GM12878 (cell line): Measurements from ENCODE around the gene TPRX1. TPM values are rescaled to one million over a fixed set of nuclear protein-coding genes. Genes with fewer than 3 reads are reported as not detected.

Experiments used
- ATAC-seq: fragments of 200-7000 bp; cut with Tn5 transposase; 3 replicates; pipeline ENCODE4 v1.9.1; 2020; ENCODE audit warnings: mild to moderate bottlenecking, moderate library complexity
- BruUV-seq: library from RNA; stranded (reverse); fragments of 400-500 nt; replicated peaks from 2 replicates; lab custom pipeline; 2021; lab: Mats Ljungman, UMichigan
- CTCF ChIA-PET: fragments of 300-600 bp; sonication (Branson Sonifier 250); formaldehyde crosslinking; extraction: SDS; loops from one replicate; lab custom pipeline; 2021; ENCODE audit warnings: inconsistent platforms; lab: Yijun Ruan, JAX
- POLR2A ChIA-PET: fragments of 350-600 bp; formaldehyde crosslinking; extraction: SDS; loops from one replicate; lab custom pipeline; 2021; ENCODE audit warnings: inconsistent platforms; lab: Charles Lee
- RAD21 ChIA-PET: fragments of 300-600 bp; sonication (Branson Sonifier 250); formaldehyde crosslinking; loops from one replicate; lab custom pipeline; 2023; ENCODE audit warnings: antibody characterized with exemption; ENCODE audit not compliant: unreplicated experiment; lab: Charles Lee
- SMC1A ChIA-PET: fragments of 300-600 bp; sonication (Branson Sonifier 250); formaldehyde crosslinking; loops from one replicate; lab custom pipeline; 2023; ENCODE audit not compliant: unreplicated experiment, uncharacterized antibody; lab: Charles Lee
- DNase-seq: peaks from one replicate; pipeline ENCODE4 v3.0.0-alpha.2; 2011; ENCODE audit warnings: low read depth, low spot score
- FAIRE-seq: peaks from 3 replicates; lab custom pipeline; 2011; peaks lifted over from hg19 to GRCh38; lab: Jason Lieb, UNC
- H2AFZ ChIP-seq: 2 replicates; pipeline ENCODE4 v1.6.0; 2011; ENCODE audit warnings: low read depth, low read length, control low read depth; ENCODE audit not compliant: control insufficient read depth
- H3K27ac ChIP-seq: 2 replicates; pipeline ENCODE4 v1.5.1; 2011; ENCODE audit warnings: control low read depth; ENCODE audit not compliant: control insufficient read depth, insufficient read depth
- H3K27me3 ChIP-seq, 2 experiments: replicated peaks in 1 of 2; 2 replicates each; pipeline versions ENCODE4 v1.6.0 to v1.6.1; 2011; ENCODE audit warnings: low read length in 1 of 2; ENCODE audit not compliant: control insufficient read depth in 2 of 2, insufficient read depth in 2 of 2
- H3K36me3 ChIP-seq, 2 experiments: 2 replicates each; pipeline ENCODE4 v1.5.1; 2011; ENCODE audit warnings: low read length in 1 of 2; ENCODE audit not compliant: control insufficient read depth in 2 of 2, insufficient read depth in 2 of 2
- H3K4me1 ChIP-seq: 2 replicates; pipeline ENCODE4 v1.6.1; 2011; ENCODE audit warnings: mild to moderate bottlenecking, low read length, moderate library complexity, mixed read lengths; ENCODE audit not compliant: control insufficient read depth, insufficient read depth
- H3K4me2 ChIP-seq: 2 replicates; pipeline ENCODE4 v1.6.0; 2011; ENCODE audit warnings: control low read depth; ENCODE audit not compliant: control insufficient read depth, insufficient read depth
- H3K4me3 ChIP-seq: fragments of 200-600 bp; sonication (generic); 2 replicates; pipeline ENCODE4 v1.5.1; 2016
- H3K79me2 ChIP-seq: 2 replicates; pipeline ENCODE4 v1.6.0; 2011; ENCODE audit warnings: low read length; ENCODE audit not compliant: control insufficient read depth, insufficient read depth
- H3K9ac ChIP-seq: 2 replicates; pipeline ENCODE4 v1.8.0; 2011; ENCODE audit warnings: low read length, control low read depth, mixed read lengths; ENCODE audit not compliant: control insufficient read depth, insufficient read depth
- H3K9me3 ChIP-seq: replicated peaks from 3 replicates; pipeline ENCODE4 v1.5.1; 2011; ENCODE audit warnings: mild to moderate bottlenecking, low read length; ENCODE audit not compliant: control insufficient read depth, insufficient read depth
- H4K20me1 ChIP-seq: 2 replicates; pipeline ENCODE4 v1.6.0; 2011; ENCODE audit not compliant: control insufficient read depth, insufficient read depth
- ATF7 ChIP-seq: fragments of 450-650 bp; IDR thresholded peaks from 2 replicates; pipeline ENCODE4 v1.6.1; 2016; ENCODE audit warnings: low read depth, mild to moderate bottlenecking
- BACH1 ChIP-seq: fragments of 450-650 bp; IDR thresholded peaks from 2 replicates; pipeline ENCODE4 v1.6.1; 2017; ENCODE audit warnings: mild to moderate bottlenecking, borderline replicate concordance
- BCL3 ChIP-seq: IDR thresholded peaks from 2 replicates; pipeline ENCODE4 v1.6.1; 2011; ENCODE audit warnings: borderline replicate concordance, low read depth, mild to moderate bottlenecking, moderate library complexity, low read length; ENCODE audit not compliant: insufficient read depth, poor library complexity, severe bottlenecking
- CEBPZ ChIP-seq: fragments of 150-350 bp; IDR thresholded peaks from 2 replicates; pipeline ENCODE4 v1.6.1; 2016; ENCODE audit warnings: low read depth, low read length
- CHD1 ChIP-seq: IDR thresholded peaks from 2 replicates; pipeline ENCODE4 v1.6.1; 2012; ENCODE audit warnings: low read depth, low read length, improper control_type of control experiment
- CHD2 ChIP-seq: IDR thresholded peaks from 2 replicates; pipeline ENCODE4 v1.6.1; 2011; ENCODE audit warnings: low read depth, low read length, improper control_type of control experiment, borderline replicate concordance
- NFIC ChIP-seq: IDR thresholded peaks from 2 replicates; pipeline ENCODE4 v1.6.1; 2012; ENCODE audit warnings: low read depth, mild to moderate bottlenecking, inconsistent platforms, low read length, moderate library complexity
- POLR2AphosphoS2 ChIP-seq: IDR thresholded peaks from 2 replicates; pipeline ENCODE4 v1.6.1; 2011; ENCODE audit warnings: low read depth, mild to moderate bottlenecking, low read length, improper control_type of control experiment, moderate library complexity
- RELA ChIP-seq: fragments of 450-650 bp; IDR thresholded peaks from 2 replicates; pipeline ENCODE4 v1.8.0; 2014; ENCODE audit warnings: borderline replicate concordance; ENCODE audit not compliant: partially characterized antibody
- SMAD1 ChIP-seq: fragments of 450-650 bp; IDR thresholded peaks from 2 replicates; pipeline ENCODE4 v1.6.1; 2018; ENCODE audit warnings: mild to moderate bottlenecking, low read depth; ENCODE audit not compliant: partially characterized antibody
- SREBF1 ChIP-seq: IDR thresholded peaks from 2 replicates; pipeline ENCODE4 v1.6.1; 2012; ENCODE audit warnings: mild to moderate bottlenecking, low read length
- SRF ChIP-seq, 2 experiments: IDR thresholded peaks; 2 replicates each; pipeline ENCODE4 v1.6.1; 2011; ENCODE audit warnings: low read depth in 2 of 2, low read length in 2 of 2, mild to moderate bottlenecking in 1 of 2, moderate library complexity in 1 of 2
- SUZ12 ChIP-seq: fragments of 200-600 bp; sonication (generic); IDR thresholded peaks from one replicate; pipeline ENCODE4 v1.6.1; 2018; ENCODE audit warnings: antibody characterized with exemption, mild to moderate bottlenecking; ENCODE audit not compliant: unreplicated experiment
- YY1 ChIP-seq: IDR thresholded peaks from 2 replicates; pipeline ENCODE4 v1.6.1; 2011; ENCODE audit warnings: low read depth, mild to moderate bottlenecking, low read length
- ZNF622 ChIP-seq: fragments of 450-650 bp; IDR thresholded peaks from 2 replicates; pipeline ENCODE4 v1.6.1; 2017; ENCODE audit warnings: mild to moderate bottlenecking, inconsistent platforms
- WGBS: methylation state at CpG from one replicate; pipeline ENCODE4 v1.1.6; 2016; ENCODE audit warnings: low lambda C conversion rate; ENCODE audit not compliant: insufficient replicate concordance, insufficient coverage; ENCODE audit errors: missing lambda C conversion rate; 5-methylcytosine and 5-hydroxymethylcytosine counted together
- in situ Hi-C: fragments of 300-500 bp; cut with MboI; formaldehyde crosslinking; loops from 9 replicates; pipeline ENCODE4 v1.14.3; 2018; ENCODE audit warnings: mixed read lengths
- intact Hi-C: fragments of 100-400 bp; cut with micrococcal nuclease; formaldehyde crosslinking; loops from one replicate; pipeline ENCODE4 v1.14.2; 2022; ENCODE audit not compliant: unreplicated experiment
- polyA plus RNA-seq, 11 experiments: library from polyadenylated mRNA; depleted of rRNA in 4 of 11; unstranded in 6 of 11; stranded (reverse) in 5 of 11; fragments of >200 nt; fragmentation: Nextera tagmentation in 4 of 11; fragmentation: Illumina TruSeq in 1 of 11; extraction: Ambion mirVana in 4 of 11; extraction: Trizol in 1 of 11; gene quantifications; 1 replicate in 1 of 11; 2 replicates in 10 of 11; pipeline versions ENCODE4 v1.2.1 to v1.2.3, GENCODE V29; 2011 to 2016; ENCODE audit warnings: inconsistent platforms in 2 of 11, missing spikeins in 2 of 11, low read depth in 1 of 11
- total RNA-seq, 4 experiments: library from RNA; depleted of rRNA in 3 of 4; stranded (reverse); fragments of >200 nt in 3 of 4; fragmentation: Illumina TruSeq in 1 of 4; extraction: Trizol in 1 of 4; gene quantifications; 2 replicates each; pipeline versions ENCODE4 v1.2.1 to v1.2.3, GENCODE V29; 2013 to 2021
- TF ChIP-seq, protein P1 (sequence below), 3 experiments: IDR thresholded peaks in 2 of 3; conservative IDR thresholded peaks in 1 of 3; 2 replicates each; pipeline ENCODE4 v1.5.1; 2011; ENCODE audit warnings: low read depth in 3 of 3, low read length in 3 of 3, mild to moderate bottlenecking in 3 of 3, control low read depth in 2 of 3, moderate library complexity in 2 of 3, inconsistent platforms in 1 of 3, mixed read lengths in 1 of 3; ENCODE audit not compliant: control insufficient read depth in 2 of 3, insufficient read depth in 1 of 3; ENCODE audit errors: extremely low read depth in 1 of 3

The TPRX1 gene
- total and polyA plus RNA-seq, 10 of the 15 experiments (the other 5 are each of a cell fraction or from before 2014, with no cell fraction given): not detected

- H3K4me3 ChIP-seq: no peak overlapping the region
- no TSS peak for BruUV-seq
- H4K20me1 ChIP-seq: no peaks in the 10 kb centered on the region
- RAD21 ChIA-PET: no interaction called here
- CTCF ChIA-PET: interaction anchor here (0.6 to 2.7 kb wide), 3 partner anchors 53 to 512 kb away, joined by 3 to 7 read pairs (median 6); no protein-coding TSS in a partner anchor
- FAIRE-seq (no peak), DNase-seq (no peak), ATAC-seq (peak; percentile 94)
- no peak overlapping the region for H3K9ac ChIP-seq
- no peaks in the 10 kb centered on the region for H3K4me1 ChIP-seq
- POLR2A ChIA-PET: no interaction called here
- 49% methylated on average over 11 of the region's 17 CpGs for WGBS
- intact Hi-C loops (loop anchor here (5.0 kb wide), 1 partner anchor 54 kb away; no protein-coding TSS in a partner anchor), in situ Hi-C loops (no loop called here)
- no peak overlapping the region for H3K4me2 ChIP-seq
- no peaks in the 10 kb centered on the region for H3K79me2 ChIP-seq
- H3K27ac ChIP-seq: no peak overlapping the region
- no peaks in the 10 kb centered on the region for H3K36me3 ChIP-seq
- no peaks in the 10 kb centered on the region for H3K27me3 ChIP-seq
- no peak overlapping the region for H2AFZ ChIP-seq
- SMC1A ChIA-PET: no interaction called here
- H3K9me3 ChIP-seq: no peaks in the 10 kb centered on the region
- TF ChIP-seq, protein P1, sequence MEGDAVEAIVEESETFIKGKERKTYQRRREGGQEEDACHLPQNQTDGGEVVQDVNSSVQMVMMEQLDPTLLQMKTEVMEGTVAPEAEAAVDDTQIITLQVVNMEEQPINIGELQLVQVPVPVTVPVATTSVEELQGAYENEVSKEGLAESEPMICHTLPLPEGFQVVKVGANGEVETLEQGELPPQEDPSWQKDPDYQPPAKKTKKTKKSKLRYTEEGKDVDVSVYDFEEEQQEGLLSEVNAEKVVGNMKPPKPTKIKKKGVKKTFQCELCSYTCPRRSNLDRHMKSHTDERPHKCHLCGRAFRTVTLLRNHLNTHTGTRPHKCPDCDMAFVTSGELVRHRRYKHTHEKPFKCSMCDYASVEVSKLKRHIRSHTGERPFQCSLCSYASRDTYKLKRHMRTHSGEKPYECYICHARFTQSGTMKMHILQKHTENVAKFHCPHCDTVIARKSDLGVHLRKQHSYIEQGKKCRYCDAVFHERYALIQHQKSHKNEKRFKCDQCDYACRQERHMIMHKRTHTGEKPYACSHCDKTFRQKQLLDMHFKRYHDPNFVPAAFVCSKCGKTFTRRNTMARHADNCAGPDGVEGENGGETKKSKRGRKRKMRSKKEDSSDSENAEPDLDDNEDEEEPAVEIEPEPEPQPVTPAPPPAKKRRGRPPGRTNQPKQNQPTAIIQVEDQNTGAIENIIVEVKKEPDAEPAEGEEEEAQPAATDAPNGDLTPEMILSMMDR (IDR thresholded peaks at IDR 0.05 in 2 of 3, conservative IDR thresholded peaks at IDR 0.05 in 1 of 3; ENCODE audit: control insufficient read depth in 2 of 3, extremely low read depth in 1 of 3, insufficient read depth in 1 of 3, low read depth in 3 of 3, low read length in 3 of 3): peak; percentile 39 to 81 (median 63); a peak in 5 of 6 replicates
- TF ChIP-seq RELA: no peak
- no peak for TF ChIP-seq BACH1
- TF ChIP-seq SRF (IDR thresholded peaks at IDR 0.05; ENCODE audit: low read depth in 2 of 2, low read length in 2 of 2): no peak
- no peak for TF ChIP-seq SREBF1
- no peak for TF ChIP-seq CEBPZ
- TF ChIP-seq NFIC: no peak
- TF ChIP-seq SUZ12: no peak
- TF ChIP-seq SMAD1: no peak
- no peak for TF ChIP-seq CHD2
- TF ChIP-seq CHD1: no peak
- TF ChIP-seq YY1: 0 out of 2 replicates have a peak, but pooled peaks have one; percentile 25
- TF ChIP-seq ATF7: no peak
- TF ChIP-seq POLR2AphosphoS2: no peak
- TF ChIP-seq ZNF622: no peak
- no peak for TF ChIP-seq BCL3
Observed at GRCh38 chr19:47813304-47813994, 9.1 kb upstream of the TPRX1 start.
